PFSK-1 (cell line): ENCODE measurements around the gene MOXD1.

Experiments
- FOXP2 ChIP-seq: optimal IDR thresholded peaks from 2 replicates; pipeline ENCODE3; 2011; ENCODE audit warnings: borderline replicate concordance, control low read depth, inconsistent platforms; ENCODE audit not compliant: insufficient read depth; ENCODE audit errors: extremely low read length, extremely low read depth
- POLR2AphosphoS5 ChIP-seq: IDR thresholded peaks from 2 replicates; pipeline ENCODE4 v1.6.1; 2012; ENCODE audit warnings: low read depth, mild to moderate bottlenecking, control low read depth, low read length, moderate library complexity
- REST ChIP-seq, 2 experiments: IDR thresholded peaks; 2 replicates each; pipeline versions ENCODE4 v1.6.1 to v1.8.0; 2011 to 2012; ENCODE audit warnings: low read depth in 2 of 2, low read length in 2 of 2, control low read depth in 1 of 2, inconsistent platforms in 1 of 2, mild to moderate bottlenecking in 1 of 2, moderate library complexity in 1 of 2; ENCODE audit not compliant: insufficient read depth in 1 of 2
- SIN3A ChIP-seq: IDR thresholded peaks from 2 replicates; pipeline ENCODE4 v1.6.1; 2012; ENCODE audit warnings: mild to moderate bottlenecking, low read length, moderate library complexity, borderline replicate concordance; ENCODE audit not compliant: insufficient read depth
- TAF1 ChIP-seq: IDR thresholded peaks from 2 replicates; pipeline ENCODE4 v1.6.1; 2012; ENCODE audit warnings: low read length, control low read depth, borderline replicate concordance; ENCODE audit not compliant: insufficient read depth

MOXD1 gene

GRCh38 chr6:132443206-132443605, 41.9 kb upstream of the MOXD1 start:
- no peak for TF ChIP-seq TAF1
- no peak for TF ChIP-seq FOXP2
- TF ChIP-seq REST (IDR thresholded peaks at IDR 0.05; ENCODE audit: insufficient read depth in 1 of 2, low read depth in 2 of 2, low read length in 2 of 2), result no peak

- no peak for TF ChIP-seq SIN3A
- no peak for TF ChIP-seq POLR2AphosphoS5
- TF ChIP-seq FOXP2, result no peak
- TF ChIP-seq REST (IDR thresholded peaks at IDR 0.05; ENCODE audit: insufficient read depth in 1 of 2, low read depth in 2 of 2, low read length in 2 of 2), result no peak
- TF ChIP-seq TAF1, result no peak
These were observed 28.8 kb upstream of the MOXD1 start for GRCh38 chr6:132430110-132430509.

GRCh38 chr6:132425176-132425575, 23.9 kb upstream of the MOXD1 start:
- TF ChIP-seq POLR2AphosphoS5 (no peak), REST (IDR thresholded peaks at IDR 0.05; ENCODE audit: insufficient read depth in 1 of 2, low read depth in 2 of 2, low read length in 2 of 2) (no peak), SIN3A (no peak), TAF1 (no peak), FOXP2 (no peak)

GRCh38 chr6:132423839-132424238, 22.6 kb upstream of the MOXD1 start:
- no peak for TF ChIP-seq FOXP2
- TF ChIP-seq TAF1, result no peak
- TF ChIP-seq SIN3A, result no peak
- no peak for TF ChIP-seq REST (IDR thresholded peaks at IDR 0.05; ENCODE audit: insufficient read depth in 1 of 2, low read depth in 2 of 2, low read length in 2 of 2)
- TF ChIP-seq POLR2AphosphoS5, result no peak

- TF ChIP-seq SIN3A (no peak), REST (IDR thresholded peaks at IDR 0.05; ENCODE audit: insufficient read depth in 1 of 2, low read depth in 2 of 2, low read length in 2 of 2) (no peak), POLR2AphosphoS5 (no peak), TAF1 (no peak), FOXP2 (no peak)
These were observed 17.1 kb upstream of the MOXD1 start for GRCh38 chr6:132418235-132418965.
